ENCODE measurements around the gene DNAJC19.

DNAJC19 gene

GRCh38 chr3:180980611-180981010, 8.9 kb downstream of the DNAJC19 start:
- Histone ChIP-seq H3K4me2 (ENCODE audit: insufficient read depth, low read length, poor library complexity, severe bottlenecking) (no peak overlapping the region), H3K9me3 (replicated peaks in 1 of 2; ENCODE audit: control insufficient read depth in 2 of 2, insufficient read depth in 1 of 2, low read depth in 1 of 2, low read length in 2 of 2) (no peaks in the 10 kb centered on the region), H3K79me1 (ENCODE audit: low read depth, low read length) (no peaks in the 10 kb centered on the region), H3K27me3 (ENCODE audit: control insufficient read depth in 3 of 3, insufficient read depth in 3 of 3, low read depth in 1 of 3, low read length in 3 of 3) (no peaks in the 10 kb centered on the region), H3K14ac (ENCODE audit: low read length) (no peak overlapping the region), H3K9ac (ENCODE audit: low read depth, low read length, poor library complexity) (no peak overlapping the region), H3K36me3 (replicated peaks in 1 of 2; ENCODE audit: control insufficient read depth in 2 of 2, insufficient read depth in 2 of 2, low read length in 2 of 2) (peaks cover 9 to 96% of the 10 kb centered on the region in 2 donors), H3K4me3 (ENCODE audit: low read length in 2 of 2) (no peak overlapping the region), H2BK5ac (ENCODE audit: low read length) (no peak overlapping the region), H2BK15ac (ENCODE audit: low read length) (no peak overlapping the region), H3K27ac (replicated peaks; ENCODE audit: low read length) (no peak overlapping the region), H3K4me1 (ENCODE audit: control insufficient read depth in 2 of 2, insufficient read depth in 1 of 2, low read depth in 1 of 2, low read length in 2 of 2) (no peaks in the 10 kb centered on the region), H2AFZ (ENCODE audit: low read length) (no peak overlapping the region), H2BK120ac (ENCODE audit: low read depth, low read length) (no peak overlapping the region), H2AK5ac (ENCODE audit: low read depth, low read length) (no peak overlapping the region), H3K23ac (ENCODE audit: low read depth, low read length, poor library complexity) (no peak overlapping the region), H2BK12ac (ENCODE audit: low read length) (no peak overlapping the region), H3K4ac (ENCODE audit: low read length) (no peak overlapping the region), H4K8ac (ENCODE audit: low read depth, low read length) (no peak overlapping the region), H4K91ac (ENCODE audit: low read depth, low read length, poor library complexity) (no peak overlapping the region), H3K18ac (ENCODE audit: low read length) (no peak overlapping the region)
- DNase-seq (ENCODE audit: low spot score): no peak

DNA sequence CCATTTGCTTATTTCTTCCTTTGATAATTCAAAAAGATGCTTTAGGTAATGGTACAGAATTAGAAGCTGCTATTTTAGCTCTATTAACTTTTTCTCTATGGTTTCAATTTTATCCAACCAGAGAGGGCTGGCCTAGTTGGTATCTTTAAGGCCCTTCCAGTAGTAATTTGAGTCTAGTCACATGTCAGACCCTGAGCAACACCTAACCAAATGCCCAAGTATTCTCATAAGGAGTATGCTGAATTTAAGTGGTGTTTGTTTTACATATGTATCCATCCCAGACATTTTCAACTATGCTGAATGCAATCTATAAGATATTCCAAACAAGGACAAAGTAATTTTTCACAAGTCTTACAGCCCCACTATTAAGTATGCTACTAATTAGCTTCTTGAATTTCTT, 9.6 kb downstream of the DNAJC19 start:
- Histone ChIP-seq H2AFZ (ENCODE audit: low read length) (no peak overlapping the region), H2BK15ac (ENCODE audit: low read length) (no peak overlapping the region), H2AK5ac (ENCODE audit: low read depth, low read length) (no peak overlapping the region), H3K4me1 (ENCODE audit: control insufficient read depth in 2 of 2, insufficient read depth in 1 of 2, low read depth in 1 of 2, low read length in 2 of 2) (no peaks in the 10 kb centered on the region), H3K79me1 (ENCODE audit: low read depth, low read length) (no peaks in the 10 kb centered on the region), H3K9ac (ENCODE audit: low read depth, low read length, poor library complexity) (no peak overlapping the region), H3K9me3 (replicated peaks in 1 of 2; ENCODE audit: control insufficient read depth in 2 of 2, insufficient read depth in 1 of 2, low read depth in 1 of 2, low read length in 2 of 2) (no peaks in the 10 kb centered on the region), H3K4ac (ENCODE audit: low read length) (no peak overlapping the region), H3K14ac (ENCODE audit: low read length) (no peak overlapping the region), H3K4me2 (ENCODE audit: insufficient read depth, low read length, poor library complexity, severe bottlenecking) (no peak overlapping the region), H4K8ac (ENCODE audit: low read depth, low read length) (no peak overlapping the region), H3K36me3 (replicated peaks in 1 of 2; ENCODE audit: control insufficient read depth in 2 of 2, insufficient read depth in 2 of 2, low read length in 2 of 2) (peaks cover 8 to 96% of the 10 kb centered on the region in 2 donors), H3K27ac (replicated peaks; ENCODE audit: low read length) (no peak overlapping the region), H2BK120ac (ENCODE audit: low read depth, low read length) (no peak overlapping the region), H2BK5ac (ENCODE audit: low read length) (no peak overlapping the region), H3K23ac (ENCODE audit: low read depth, low read length, poor library complexity) (no peak overlapping the region), H4K91ac (ENCODE audit: low read depth, low read length, poor library complexity) (no peak overlapping the region), H3K27me3 (ENCODE audit: control insufficient read depth in 3 of 3, insufficient read depth in 3 of 3, low read depth in 1 of 3, low read length in 3 of 3) (no peaks in the 10 kb centered on the region), H3K4me3 (ENCODE audit: low read length in 2 of 2) (no peak overlapping the region), H3K18ac (ENCODE audit: low read length) (no peak overlapping the region), H2BK12ac (ENCODE audit: low read length) (no peak overlapping the region)
- DNase-seq (ENCODE audit: low spot score): no peak

DNA sequence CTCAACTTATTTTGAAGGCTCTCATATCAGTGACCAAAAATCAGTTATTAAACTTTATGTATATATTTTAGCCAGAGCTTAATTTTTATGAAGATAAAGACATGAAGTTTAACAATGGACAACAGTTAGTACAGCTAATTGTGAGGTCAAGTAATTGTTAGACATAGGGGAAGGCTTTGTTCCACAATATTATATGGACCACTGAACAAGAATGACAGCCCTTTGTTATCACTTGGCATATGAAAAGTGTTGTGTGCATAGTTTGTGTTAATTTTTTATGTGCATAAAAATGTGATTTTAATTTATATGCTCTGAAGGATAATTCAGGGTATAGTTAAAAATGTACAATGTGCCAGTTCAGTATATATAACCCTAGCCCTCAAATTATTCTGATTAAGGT, 12.0 kb downstream of the DNAJC19 start:
- Histone ChIP-seq H3K23ac (ENCODE audit: low read depth, low read length, poor library complexity) (no peak overlapping the region), H2AFZ (ENCODE audit: low read length) (no peak overlapping the region), H3K14ac (ENCODE audit: low read length) (no peak overlapping the region), H3K9me3 (replicated peaks in 1 of 2; ENCODE audit: control insufficient read depth in 2 of 2, insufficient read depth in 1 of 2, low read depth in 1 of 2, low read length in 2 of 2) (no peaks in the 10 kb centered on the region), H4K8ac (ENCODE audit: low read depth, low read length) (no peak overlapping the region), H4K91ac (ENCODE audit: low read depth, low read length, poor library complexity) (no peak overlapping the region), H3K27ac (replicated peaks; ENCODE audit: low read length) (no peak overlapping the region), H3K4me1 (ENCODE audit: control insufficient read depth in 2 of 2, insufficient read depth in 1 of 2, low read depth in 1 of 2, low read length in 2 of 2) (no peaks in the 10 kb centered on the region), H2BK120ac (ENCODE audit: low read depth, low read length) (no peak overlapping the region), H3K4me2 (ENCODE audit: insufficient read depth, low read length, poor library complexity, severe bottlenecking) (no peak overlapping the region), H3K36me3 (replicated peaks in 1 of 2; ENCODE audit: control insufficient read depth in 2 of 2, insufficient read depth in 2 of 2, low read length in 2 of 2) (peaks cover 8 to 97% of the 10 kb centered on the region in 2 donors), H3K79me1 (ENCODE audit: low read depth, low read length) (no peaks in the 10 kb centered on the region), H3K18ac (ENCODE audit: low read length) (no peak overlapping the region), H3K27me3 (ENCODE audit: control insufficient read depth in 3 of 3, insufficient read depth in 3 of 3, low read depth in 1 of 3, low read length in 3 of 3) (no peaks in the 10 kb centered on the region), H2AK5ac (ENCODE audit: low read depth, low read length) (no peak overlapping the region), H3K9ac (ENCODE audit: low read depth, low read length, poor library complexity) (no peak overlapping the region), H2BK12ac (ENCODE audit: low read length) (no peak overlapping the region), H2BK15ac (ENCODE audit: low read length) (no peak overlapping the region), H3K4ac (ENCODE audit: low read length) (no peak overlapping the region), H2BK5ac (ENCODE audit: low read length) (no peak overlapping the region), H3K4me3 (ENCODE audit: low read length in 2 of 2) (no peak overlapping the region)
- no peak for DNase-seq (ENCODE audit: low spot score)

- no peak overlapping the region for H2BK120ac ChIP-seq (ENCODE audit: low read depth, low read length)
- no peaks in the 10 kb centered on the region for H3K79me1 ChIP-seq (ENCODE audit: low read depth, low read length)
- no peak overlapping the region for H3K18ac ChIP-seq (ENCODE audit: low read length)
- H3K4me1 ChIP-seq (ENCODE audit: control insufficient read depth in 2 of 2, insufficient read depth in 1 of 2, low read depth in 1 of 2, low read length in 2 of 2): no peaks in the 10 kb centered on the region
- no peak overlapping the region for H3K14ac ChIP-seq (ENCODE audit: low read length)
- H3K27ac ChIP-seq (replicated peaks; ENCODE audit: low read length): no peak overlapping the region
- no peak overlapping the region for H3K4me2 ChIP-seq (ENCODE audit: insufficient read depth, low read length, poor library complexity, severe bottlenecking)
- no peak overlapping the region for H4K91ac ChIP-seq (ENCODE audit: low read depth, low read length, poor library complexity)
- H2BK15ac ChIP-seq (ENCODE audit: low read length): no peak overlapping the region
- no peaks in the 10 kb centered on the region for H3K27me3 ChIP-seq (ENCODE audit: control insufficient read depth in 3 of 3, insufficient read depth in 3 of 3, low read depth in 1 of 3, low read length in 3 of 3)
- WGBS, 2 donors (ENCODE audit: extremely low coverage in 2 of 2, insufficient read length in 2 of 2, insufficient replicate concordance in 1 of 2): no CpG with 5 or more reads among the region's 6 CpGs
- H4K8ac ChIP-seq (ENCODE audit: low read depth, low read length): no peak overlapping the region
- no peak overlapping the region for H3K4ac ChIP-seq (ENCODE audit: low read length)
- H3K23ac ChIP-seq (ENCODE audit: low read depth, low read length, poor library complexity): no peak overlapping the region
- H2AFZ ChIP-seq (ENCODE audit: low read length): no peak overlapping the region
- peaks cover 19 to 100% of the 10 kb centered on the region in 2 donors for H3K36me3 ChIP-seq (replicated peaks in 1 of 2; ENCODE audit: control insufficient read depth in 2 of 2, insufficient read depth in 2 of 2, low read length in 2 of 2)
- H3K4me3 ChIP-seq (ENCODE audit: low read length in 2 of 2): no peak overlapping the region
- H2AK5ac ChIP-seq (ENCODE audit: low read depth, low read length): no peak overlapping the region
- H3K9ac ChIP-seq (ENCODE audit: low read depth, low read length, poor library complexity): no peak overlapping the region
- no peaks in the 10 kb centered on the region for H3K9me3 ChIP-seq (replicated peaks in 1 of 2; ENCODE audit: control insufficient read depth in 2 of 2, insufficient read depth in 1 of 2, low read depth in 1 of 2, low read length in 2 of 2)
- H2BK5ac ChIP-seq (ENCODE audit: low read length): no peak overlapping the region
- no peak overlapping the region for H2BK12ac ChIP-seq (ENCODE audit: low read length)
- DNase-seq (ENCODE audit: low spot score): no peak
Measured at GRCh38 chr3:180974286-180974685, 15.2 kb downstream of the DNAJC19 start.

Data from neuronal stem cell (in vitro differentiated cells).